ENCODE data around the gene LTBP1.
A peak's percentile ranks its signal among the peaks of the same experiment; 100 is the strongest.
"Not testable (repeated sequence)": the region's sequence is repeated elsewhere in the genome, so short reads cannot be mapped to it uniquely, and the experiment has no call there.

The LTBP1 gene

GRCh38 chr2:33404321-33404720 lies 457.6 kb downstream of the LTBP1 start:
- no peak for DNase-seq

- DNase-seq, result peak in 1 of 2 experiments; percentile 67
Measured at GRCh38 chr2:33406622-33407021, 459.9 kb downstream of the LTBP1 start.

- DNase-seq, result no peak
Measured at GRCh38 chr2:33408109-33408508, 461.4 kb downstream of the LTBP1 start.

GRCh38 chr2:33409417-33409955 lies 462.7 kb downstream of the LTBP1 start:
- DNase-seq, result no peak

GRCh38 chr2:33411765-33412164 lies 465.0 kb downstream of the LTBP1 start:
- DNase-seq, result no peak

- peak in 1 of 2 experiments; percentile 29 for DNase-seq
Measured at GRCh38 chr2:33412920-33413319, 466.2 kb downstream of the LTBP1 start.

GRCh38 chr2:33419581-33420200 lies 472.9 kb downstream of the LTBP1 start:
- no peak for DNase-seq

- no peak for DNase-seq
Measured at GRCh38 chr2:33420726-33421125, 474.0 kb downstream of the LTBP1 start.

- DNase-seq, result no peak
Measured at GRCh38 chr2:33421820-33422219, 475.1 kb downstream of the LTBP1 start.

- DNase-seq, result no peak
Measured at GRCh38 chr2:33425161-33425560, 478.4 kb downstream of the LTBP1 start.

- DNase-seq, result no peak
Measured at GRCh38 chr2:33425586-33426031, 478.9 kb downstream of the LTBP1 start.

GRCh38 chr2:33426666-33427231 lies 480.0 kb downstream of the LTBP1 start:
- DNase-seq, result peak; percentile 74 to 89

GRCh38 chr2:33430077-33430476 lies 483.3 kb downstream of the LTBP1 start:
- no peak for DNase-seq

GRCh38 chr2:33430856-33431255 lies 484.1 kb downstream of the LTBP1 start:
- DNase-seq, result no peak

GRCh38 chr2:33432871-33433270 lies 486.1 kb downstream of the LTBP1 start:
- no peak for DNase-seq

- no peak for DNase-seq
Measured at GRCh38 chr2:33433279-33434235, 486.8 kb downstream of the LTBP1 start.

- DNase-seq, result no peak
Measured at GRCh38 chr2:33435518-33435917, 488.8 kb downstream of the LTBP1 start.

- no peak for DNase-seq
Measured at GRCh38 chr2:33436083-33436482, 489.3 kb downstream of the LTBP1 start.

GRCh38 chr2:33437297-33437696 lies 490.5 kb downstream of the LTBP1 start:
- DNase-seq, result no peak

- no peak for DNase-seq
Measured at GRCh38 chr2:33437815-33438214, 491.1 kb downstream of the LTBP1 start.

- DNase-seq, result peak; percentile 43 to 58
Measured at GRCh38 chr2:33441235-33441810, 494.6 kb downstream of the LTBP1 start.

GRCh38 chr2:33442052-33442451 lies 495.3 kb downstream of the LTBP1 start:
- not testable (repeated sequence) for DNase-seq

GRCh38 chr2:33442528-33443079 lies 495.9 kb downstream of the LTBP1 start:
- DNase-seq, result no peak

Measured in NCI-H524 (cell line).